ENCODE data around the gene STX12.

GRCh38 chr1:27823784-27824183 lies 50.8 kb downstream of the STX12 start:
- TF ChIP-seq CTCF (IDR thresholded peaks at IDR 0.05) (no peak), POLR2AphosphoS5 (IDR thresholded peaks at IDR 0.05) (no peak), POLR2A (IDR thresholded peaks at IDR 0.05) (no peak), EP300 (IDR thresholded peaks at IDR 0.05) (no peak)
